ENCODE results near the gene SSH2.
"Not testable (repeated sequence)": the region's sequence is repeated elsewhere in the genome, so short reads cannot be mapped to it uniquely, and the experiment has no call there.

Gene SSH2, protein sequence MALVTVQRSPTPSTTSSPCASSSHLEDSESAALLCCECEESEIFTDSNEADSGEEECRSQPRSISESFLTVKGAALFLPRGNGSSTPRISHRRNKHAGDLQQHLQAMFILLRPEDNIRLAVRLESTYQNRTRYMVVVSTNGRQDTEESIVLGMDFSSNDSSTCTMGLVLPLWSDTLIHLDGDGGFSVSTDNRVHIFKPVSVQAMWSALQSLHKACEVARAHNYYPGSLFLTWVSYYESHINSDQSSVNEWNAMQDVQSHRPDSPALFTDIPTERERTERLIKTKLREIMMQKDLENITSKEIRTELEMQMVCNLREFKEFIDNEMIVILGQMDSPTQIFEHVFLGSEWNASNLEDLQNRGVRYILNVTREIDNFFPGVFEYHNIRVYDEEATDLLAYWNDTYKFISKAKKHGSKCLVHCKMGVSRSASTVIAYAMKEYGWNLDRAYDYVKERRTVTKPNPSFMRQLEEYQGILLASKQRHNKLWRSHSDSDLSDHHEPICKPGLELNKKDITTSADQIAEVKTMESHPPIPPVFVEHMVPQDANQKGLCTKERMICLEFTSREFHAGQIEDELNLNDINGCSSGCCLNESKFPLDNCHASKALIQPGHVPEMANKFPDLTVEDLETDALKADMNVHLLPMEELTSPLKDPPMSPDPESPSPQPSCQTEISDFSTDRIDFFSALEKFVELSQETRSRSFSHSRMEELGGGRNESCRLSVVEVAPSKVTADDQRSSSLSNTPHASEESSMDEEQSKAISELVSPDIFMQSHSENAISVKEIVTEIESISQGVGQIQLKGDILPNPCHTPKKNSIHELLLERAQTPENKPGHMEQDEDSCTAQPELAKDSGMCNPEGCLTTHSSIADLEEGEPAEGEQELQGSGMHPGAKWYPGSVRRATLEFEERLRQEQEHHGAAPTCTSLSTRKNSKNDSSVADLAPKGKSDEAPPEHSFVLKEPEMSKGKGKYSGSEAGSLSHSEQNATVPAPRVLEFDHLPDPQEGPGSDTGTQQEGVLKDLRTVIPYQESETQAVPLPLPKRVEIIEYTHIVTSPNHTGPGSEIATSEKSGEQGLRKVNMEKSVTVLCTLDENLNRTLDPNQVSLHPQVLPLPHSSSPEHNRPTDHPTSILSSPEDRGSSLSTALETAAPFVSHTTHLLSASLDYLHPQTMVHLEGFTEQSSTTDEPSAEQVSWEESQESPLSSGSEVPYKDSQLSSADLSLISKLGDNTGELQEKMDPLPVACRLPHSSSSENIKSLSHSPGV (N-terminal part only)
- long read RNA-seq, donor 1, partial matches to known transcripts: 0 of 3 reads
- long read RNA-seq, donor 1, other reads (novel, unspliced or antisense): 0 of 3 reads
- long read RNA-seq, donor 2, partial matches to known transcripts: 0 of 2 reads
- long read RNA-seq, donor 2, other reads (novel, unspliced or antisense): 0 of 2 reads
- long read RNA-seq, donor 3, transcript SSH2-211 (2 exons, 570 nt): major isoform, 6 of 6 reads
- long read RNA-seq, donor 3, partial matches to known transcripts: 0 of 6 reads
- long read RNA-seq, donor 3, other reads (novel, unspliced or antisense): 0 of 6 reads
- long read RNA-seq, donor 4, partial matches to known transcripts: 0 of 2 reads
- long read RNA-seq, donor 4, other reads (novel, unspliced or antisense): 0 of 2 reads
- long read RNA-seq, donor 5, full-length matches to known transcripts: 5 of 5 reads
- long read RNA-seq, donor 5, partial matches to known transcripts: 0 of 5 reads
- long read RNA-seq, donor 5, other reads (novel, unspliced or antisense): 0 of 5 reads
- long read RNA-seq, donor 6, partial matches to known transcripts: 0 of 4 reads
- long read RNA-seq, donor 6, other reads (novel, unspliced or antisense): 0 of 4 reads
- long read RNA-seq, donor 7: 0 reads
- long read RNA-seq, donor 8, transcript SSH2-211 (2 exons, 570 nt): major isoform, 7 of 7 reads
- long read RNA-seq, donor 8, partial matches to known transcripts: 0 of 7 reads
- long read RNA-seq, donor 8, other reads (novel, unspliced or antisense): 0 of 7 reads

DNA sequence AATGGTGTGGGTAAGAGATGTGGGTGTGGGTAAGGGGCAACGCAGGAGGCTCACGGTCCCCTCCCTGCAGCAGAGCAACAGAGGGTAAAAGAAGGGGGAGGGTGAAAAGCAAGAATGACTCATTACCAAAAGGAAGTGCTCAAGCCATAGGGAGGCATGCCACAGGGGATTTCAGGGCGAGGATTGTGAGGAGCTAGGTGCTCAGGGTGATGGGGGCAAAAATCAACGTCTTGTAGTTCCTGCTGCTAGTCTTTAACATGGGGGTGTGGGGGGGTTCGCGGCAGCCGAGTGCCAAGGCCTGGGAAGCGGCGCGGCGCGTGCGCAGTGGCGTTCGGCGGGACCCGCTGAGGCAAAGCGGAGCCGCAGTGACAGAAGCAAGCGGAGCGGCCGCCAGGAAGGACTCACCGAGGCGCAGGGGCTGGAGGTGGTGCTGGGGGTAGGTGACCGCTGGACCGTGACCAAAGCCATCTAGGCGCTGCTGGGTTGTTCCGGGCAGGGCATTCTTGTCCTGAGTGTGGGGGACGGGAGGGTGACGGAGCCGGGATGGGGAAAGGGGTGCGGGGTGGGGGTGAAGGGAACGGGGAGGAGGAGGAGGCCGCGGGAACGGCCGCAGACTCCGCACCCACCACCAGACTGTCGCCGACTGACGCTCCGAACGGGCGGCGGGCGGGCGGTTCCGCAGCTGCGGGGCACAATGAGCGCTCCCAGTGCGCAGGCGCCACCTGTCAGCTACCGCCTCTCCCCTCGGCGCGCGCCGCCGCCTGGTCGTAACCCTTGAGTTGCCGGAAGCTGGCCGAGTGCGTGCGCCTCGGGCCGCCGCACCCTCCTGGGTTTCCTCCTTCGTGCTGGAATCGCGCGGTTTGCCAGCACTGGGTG is at the start of gene SSH2:
Gene SSH2, minus strand, starts transcription at position 696 of the 876 bp plus-strand sequence. Its CDS starts 228 bp downstream, at position 468.
- peak; percentile 84 for DNase-seq

DNA sequence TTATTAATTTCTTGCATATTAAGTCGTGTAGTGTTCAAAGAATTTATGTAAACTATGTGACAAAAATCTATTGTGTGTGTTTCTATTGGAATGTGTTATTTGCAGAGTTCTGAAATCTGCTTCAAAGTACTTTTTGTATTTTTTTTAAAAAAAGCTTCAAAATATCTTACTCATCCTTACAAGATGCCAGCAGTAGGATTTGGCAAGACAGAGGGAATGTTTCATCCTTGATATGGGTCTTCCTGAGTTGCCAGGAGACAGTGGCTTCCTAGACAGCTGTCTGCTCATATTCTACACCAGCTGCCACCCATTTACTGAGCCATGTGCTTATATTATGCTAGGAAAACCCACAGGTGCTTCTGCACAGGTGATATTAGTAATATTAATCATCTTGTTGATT is 47.8 kb upstream of the SSH2 start:
- DNase-seq: no peak

DNA sequence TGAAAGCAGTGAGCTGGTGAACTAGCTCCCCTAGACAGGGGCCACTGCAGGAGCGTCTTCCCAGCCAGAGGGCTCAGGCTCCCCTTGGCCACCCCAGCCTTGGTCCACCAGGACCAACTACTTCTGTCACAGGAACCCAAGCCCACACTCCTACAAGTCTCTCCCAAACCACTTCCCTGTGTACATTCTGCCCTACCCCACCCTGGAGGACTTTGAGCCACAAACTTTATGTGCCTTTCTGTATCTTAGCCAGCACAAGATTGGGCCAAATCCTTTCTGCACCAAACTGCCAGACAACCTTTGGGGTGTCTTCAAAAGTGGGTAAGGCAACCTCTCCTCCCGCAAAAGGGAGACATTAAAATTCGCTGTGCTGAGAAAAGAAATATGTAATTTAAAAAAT is 43.0 kb upstream of the SSH2 start:
- no peak for DNase-seq

DNA sequence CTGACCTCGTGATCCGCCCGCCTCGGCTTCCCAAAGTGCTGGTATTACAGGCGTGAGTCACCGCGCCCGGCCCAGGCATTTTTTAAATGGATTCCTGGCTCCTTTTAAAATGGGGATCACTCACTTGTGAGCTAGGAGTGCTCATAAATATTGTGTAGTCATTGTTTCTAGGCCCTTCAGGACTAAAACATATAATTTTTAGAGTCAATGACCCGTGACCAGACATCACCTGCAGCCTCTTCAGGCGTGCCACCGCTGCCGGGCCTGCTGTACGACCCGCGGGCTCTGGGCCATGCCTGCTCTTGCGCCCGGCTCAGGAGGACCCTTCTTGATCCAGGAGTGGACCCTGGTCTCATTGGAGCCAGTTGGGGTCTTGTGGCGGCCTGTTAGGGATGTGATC is 42.2 kb upstream of the SSH2 start:
- no peak for DNase-seq

DNA sequence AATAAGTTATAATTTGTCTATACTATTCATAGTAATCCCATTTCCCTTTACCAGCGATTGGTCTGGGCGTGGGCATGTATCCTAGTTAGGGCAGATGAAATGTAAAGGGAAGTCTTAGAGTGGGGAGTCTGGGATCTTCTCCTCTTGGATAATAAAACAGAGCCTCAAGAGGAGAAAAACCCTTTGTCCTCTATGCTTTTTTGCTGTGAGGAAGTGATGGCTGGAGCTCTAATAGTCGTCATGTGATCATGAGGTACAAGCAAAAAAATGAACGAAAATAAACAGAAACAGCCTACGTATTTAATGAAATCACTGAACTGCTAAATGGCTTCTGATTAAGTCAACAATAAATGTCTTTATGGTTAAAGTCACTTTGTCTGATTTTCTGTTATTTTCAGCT is 38.2 kb upstream of the SSH2 start:
- no peak for DNase-seq

DNA sequence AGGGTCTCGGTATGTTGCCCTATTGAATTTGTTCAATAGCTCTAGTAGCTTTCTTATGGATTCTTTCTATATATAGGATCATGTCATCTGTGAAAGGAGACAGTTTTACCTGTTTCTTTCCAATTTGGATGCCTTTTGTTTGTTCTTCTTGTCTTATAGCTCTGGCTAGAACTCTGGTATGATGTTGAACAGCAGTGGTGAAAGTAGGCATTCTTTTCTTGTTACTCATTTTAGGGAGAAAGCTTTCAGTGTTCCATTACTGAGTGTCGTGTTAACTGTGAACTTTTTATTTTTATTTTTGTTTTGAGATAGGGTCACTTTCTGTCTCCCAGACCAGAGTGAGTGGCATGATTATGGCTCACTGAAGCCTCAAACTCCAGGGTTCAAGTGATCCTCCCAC is 32.6 kb upstream of the SSH2 start:
- no peak for DNase-seq

DNA sequence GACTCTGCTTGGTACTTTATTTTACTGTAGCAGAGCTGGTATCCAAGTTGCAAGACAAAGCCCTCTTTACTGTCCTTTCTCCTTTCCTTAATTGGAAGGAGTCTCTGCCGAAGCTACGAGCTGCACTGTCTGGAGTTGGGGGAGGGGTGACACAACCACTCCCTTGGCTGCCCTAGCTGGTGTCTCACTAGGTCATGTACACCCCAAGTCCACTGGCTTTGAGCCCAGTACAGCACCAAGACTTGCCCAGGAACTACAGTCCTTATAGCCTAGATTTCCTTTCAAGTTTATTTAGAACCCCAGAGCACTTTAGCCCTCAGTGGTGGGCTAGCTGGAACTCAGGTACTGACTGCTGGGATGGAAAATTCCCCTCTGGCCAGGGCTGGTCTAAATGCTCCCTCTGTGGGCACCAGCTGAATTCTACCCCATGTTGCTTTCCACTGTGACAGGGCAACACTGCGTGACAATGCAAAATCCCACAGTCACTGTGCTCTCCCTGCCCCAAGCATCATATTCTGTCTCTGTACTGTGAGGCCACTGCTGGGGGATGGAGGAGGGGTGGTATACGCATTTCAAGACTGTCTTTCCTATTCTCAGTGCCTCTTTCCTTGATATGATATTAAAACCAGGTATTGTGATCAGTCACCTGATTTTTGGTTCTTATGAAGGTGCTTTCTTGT is 29.8 kb upstream of the SSH2 start:
- DNase-seq: no peak

DNA sequence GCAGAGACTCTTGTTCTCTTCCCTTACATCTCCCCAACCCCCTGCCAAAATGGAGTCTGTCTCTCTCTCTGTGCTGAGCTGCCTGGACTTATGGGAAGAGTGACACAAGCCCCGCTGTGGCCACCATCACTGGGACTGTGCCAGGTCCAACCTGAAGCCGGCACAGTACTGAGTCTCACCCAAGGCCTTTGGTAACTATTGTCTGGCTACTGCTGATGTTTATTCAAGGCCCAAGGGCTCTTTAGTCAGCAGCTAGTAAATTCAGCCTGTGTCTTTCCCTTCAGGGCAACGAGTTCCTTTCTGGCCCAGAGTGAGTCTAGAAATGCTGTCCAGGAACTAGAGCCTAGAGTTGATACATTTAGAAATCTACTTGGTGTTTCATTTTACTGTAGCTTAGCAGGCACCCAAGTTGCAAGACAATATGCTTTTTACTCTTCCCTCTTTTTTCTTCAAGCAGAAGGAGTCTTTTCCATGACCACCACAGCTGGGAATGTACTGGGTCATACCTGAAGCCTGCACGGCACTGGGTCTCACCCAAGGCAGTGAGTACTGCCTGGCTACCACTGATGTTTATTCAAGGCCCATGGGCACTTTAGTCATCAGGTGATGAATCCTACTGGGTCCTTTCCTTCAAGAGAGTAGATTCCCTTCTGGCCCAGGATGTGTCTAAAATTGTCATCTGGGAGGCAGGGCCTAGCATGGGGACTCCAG is 29.1 kb upstream of the SSH2 start:
- no peak for DNase-seq

DNA sequence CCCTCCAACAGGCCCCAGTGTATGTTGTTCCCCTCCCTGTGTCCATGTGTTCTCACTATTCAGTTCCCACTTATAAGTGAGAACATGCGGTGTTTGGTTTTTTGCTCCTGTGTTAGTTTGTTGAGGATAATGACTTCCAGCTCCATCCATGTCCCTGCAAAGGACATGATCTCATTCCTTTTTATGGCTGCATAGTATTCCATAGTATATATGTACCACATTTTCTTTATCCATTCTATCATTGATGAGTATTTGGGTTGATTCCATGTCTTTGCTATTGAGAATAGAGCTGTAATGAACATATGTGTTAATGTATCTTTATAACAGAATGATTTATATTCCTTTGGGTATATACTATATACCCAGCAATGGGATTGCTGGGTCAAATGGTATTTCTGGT is 27.5 kb upstream of the SSH2 start:
- not testable (repeated sequence) for DNase-seq

DNA sequence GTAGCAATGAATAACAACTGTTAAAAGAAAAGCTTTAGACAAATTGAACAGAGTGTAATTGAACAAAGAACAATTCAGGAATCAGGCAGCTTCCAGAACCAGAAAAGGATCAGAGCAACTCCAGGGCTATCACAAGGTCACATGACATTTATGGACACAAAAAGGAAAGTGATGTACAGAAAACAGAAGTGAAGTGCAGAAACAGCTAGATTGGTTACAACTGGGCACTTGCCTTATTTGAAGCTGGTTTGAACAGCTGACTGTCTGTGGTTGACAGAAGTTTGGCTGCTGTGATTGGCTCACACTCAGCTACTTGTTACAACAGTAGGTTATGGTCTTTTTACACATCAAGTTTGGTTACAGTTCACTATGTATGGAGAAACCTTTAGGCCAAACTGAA is 26.2 kb upstream of the SSH2 start:
- no peak for DNase-seq

DNA sequence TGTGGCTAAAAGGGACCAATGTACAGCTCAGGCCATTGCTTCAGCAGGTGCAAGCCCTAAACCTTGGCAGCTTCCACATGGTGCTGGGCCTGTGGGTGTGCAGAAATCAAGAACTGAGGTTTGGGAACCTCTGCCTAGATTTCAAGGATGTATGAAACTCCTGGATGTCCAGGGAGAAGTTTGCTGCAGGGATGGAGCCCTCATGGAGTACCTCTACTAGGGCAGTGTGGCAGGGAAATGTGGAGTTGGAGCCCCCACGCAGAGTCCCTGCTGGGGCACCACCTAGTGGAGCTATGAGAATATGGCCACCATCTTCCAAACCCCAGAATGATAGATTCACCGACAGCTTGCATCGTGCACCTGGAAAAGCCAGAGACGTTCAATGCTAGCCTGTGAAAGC is 24.4 kb upstream of the SSH2 start:
- no peak for DNase-seq

DNA sequence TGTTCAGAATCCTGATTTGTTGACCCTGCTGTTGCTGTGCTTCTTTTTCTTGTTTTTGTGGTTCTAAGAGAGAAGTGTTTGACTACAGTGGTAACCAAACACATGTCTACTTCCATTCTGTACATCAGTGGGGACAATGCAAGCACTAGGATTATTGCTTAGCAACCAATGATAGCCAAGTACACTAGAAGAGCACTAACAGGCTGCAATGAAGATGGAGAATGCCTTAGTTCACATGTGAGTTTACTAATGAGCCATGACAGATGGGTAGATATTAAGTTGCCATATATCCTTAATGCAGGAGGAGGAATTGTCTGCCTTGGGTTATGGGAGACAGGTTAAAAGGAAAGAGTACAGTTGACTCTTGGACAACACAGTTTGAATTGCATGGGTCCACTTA is 19.7 kb upstream of the SSH2 start:
- DNase-seq: no peak

DNA sequence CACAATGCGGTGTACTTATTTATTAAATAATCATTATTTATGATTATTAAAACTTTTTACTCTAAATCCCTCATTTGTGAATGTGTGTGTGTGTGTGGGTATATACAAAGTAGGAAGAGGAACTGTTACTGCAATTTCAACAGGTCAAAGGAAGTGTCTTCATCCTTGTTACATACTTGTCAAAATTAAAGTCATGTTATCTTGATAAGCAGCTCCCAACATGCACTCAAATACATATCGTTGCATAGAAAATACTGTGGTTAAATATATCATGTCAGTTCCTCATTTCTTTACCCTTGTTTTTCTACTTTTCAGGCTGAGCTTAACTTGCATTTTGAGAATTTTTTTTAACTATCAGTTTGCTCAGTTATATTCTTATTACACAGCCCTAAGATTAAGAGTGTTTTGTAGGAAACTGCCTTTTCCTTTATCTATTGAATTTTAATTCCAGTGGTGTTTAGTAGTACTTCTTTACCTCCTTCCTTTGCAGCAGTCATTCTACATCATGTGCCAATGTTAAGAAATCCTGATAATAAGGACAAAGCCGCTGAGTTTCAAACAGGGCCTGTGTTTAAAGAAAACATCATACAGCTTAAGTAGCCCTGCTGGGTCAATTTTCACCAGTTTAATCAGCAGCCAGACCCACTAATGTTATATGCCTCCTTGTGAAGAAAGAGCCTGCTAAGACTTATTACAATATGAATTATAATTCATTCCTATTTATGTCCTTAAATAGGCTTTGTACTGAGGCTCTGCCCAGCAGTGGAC is 18.6 kb upstream of the SSH2 start:
- DNase-seq: no peak

DNA sequence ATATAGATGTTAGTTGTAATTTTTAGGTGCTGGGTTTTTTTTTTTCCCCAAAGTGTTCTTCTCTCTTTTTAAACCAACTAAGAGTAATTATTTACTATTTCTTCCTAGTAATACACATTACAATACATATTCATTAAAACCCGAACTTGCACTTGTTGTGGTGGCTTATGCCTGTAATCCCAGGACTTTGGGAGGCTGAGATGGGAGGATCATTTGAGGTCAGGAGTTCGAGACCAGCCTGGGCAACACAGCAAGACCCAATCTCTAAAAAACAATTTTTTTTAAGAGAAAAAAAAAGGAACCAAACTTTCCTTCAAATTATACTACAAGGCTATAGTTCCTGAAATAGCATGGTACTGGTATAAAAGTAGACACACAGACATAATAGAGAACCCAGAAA is 15.3 kb upstream of the SSH2 start:
- DNase-seq: no peak

DNA sequence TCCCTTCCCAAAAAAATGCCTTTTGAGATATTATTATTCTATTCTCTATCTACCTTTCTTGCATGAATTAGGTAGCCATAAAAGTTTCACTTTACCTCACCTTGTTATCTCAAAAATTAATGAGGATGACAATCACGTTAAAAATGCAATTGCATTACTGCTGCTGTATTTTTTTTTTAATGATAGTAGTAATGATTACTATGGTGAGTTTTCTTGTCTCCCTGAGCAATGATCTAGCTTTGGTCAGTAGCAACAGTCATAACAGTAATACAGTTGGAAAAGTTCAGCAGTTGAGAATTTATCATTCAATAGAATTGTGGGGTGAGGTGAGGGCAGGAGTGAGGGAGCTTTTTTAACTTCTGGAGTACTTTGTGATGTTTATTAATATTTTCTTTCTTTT is 11.3 kb upstream of the SSH2 start, which contains the start of gene EFCAB5:
Gene EFCAB5, plus strand, starts transcription at position 301 of the 400 bp plus-strand sequence. CDS start 163 bp downstream, outside the sequence.
- no peak for DNase-seq

DNA sequence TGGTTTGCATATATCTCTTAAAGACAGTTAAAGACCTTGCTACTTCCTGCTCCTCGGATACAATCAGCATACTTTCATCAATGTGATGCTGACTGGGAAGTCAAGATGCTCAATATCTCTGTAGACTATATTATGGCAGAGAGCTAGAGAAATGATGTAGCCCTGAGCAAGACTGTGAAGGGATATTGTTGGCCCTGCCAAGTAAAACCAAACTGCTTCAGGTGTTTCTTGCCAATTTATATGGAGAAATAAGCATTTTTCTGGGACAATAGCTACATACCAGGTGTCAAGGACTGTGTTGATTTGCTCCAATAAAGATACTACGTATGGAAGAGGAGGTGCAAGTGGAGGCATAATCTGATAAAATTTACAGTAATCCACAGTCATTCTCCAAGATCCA is 6.7 kb upstream of the SSH2 start:
- DNase-seq: no peak

DNA sequence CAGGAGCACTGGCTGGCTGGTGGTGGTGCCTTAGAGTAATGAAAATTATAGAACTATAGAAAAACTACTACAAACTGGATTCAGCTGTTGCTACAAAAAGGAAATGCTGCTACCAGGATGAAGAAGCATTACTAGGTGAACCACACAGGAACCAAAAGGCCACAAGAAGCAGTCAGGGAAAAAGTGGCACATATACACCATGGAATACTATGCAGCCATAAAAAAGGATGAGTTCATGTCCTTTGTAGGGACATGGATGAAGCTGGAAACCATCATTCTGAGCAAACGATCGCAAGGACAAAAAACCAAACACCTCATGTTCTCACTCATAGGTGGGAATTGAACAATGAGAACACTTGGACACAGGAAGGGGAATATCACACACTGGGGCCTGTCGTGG is 5.9 kb upstream of the SSH2 start:
- not testable (repeated sequence) for DNase-seq

DNA sequence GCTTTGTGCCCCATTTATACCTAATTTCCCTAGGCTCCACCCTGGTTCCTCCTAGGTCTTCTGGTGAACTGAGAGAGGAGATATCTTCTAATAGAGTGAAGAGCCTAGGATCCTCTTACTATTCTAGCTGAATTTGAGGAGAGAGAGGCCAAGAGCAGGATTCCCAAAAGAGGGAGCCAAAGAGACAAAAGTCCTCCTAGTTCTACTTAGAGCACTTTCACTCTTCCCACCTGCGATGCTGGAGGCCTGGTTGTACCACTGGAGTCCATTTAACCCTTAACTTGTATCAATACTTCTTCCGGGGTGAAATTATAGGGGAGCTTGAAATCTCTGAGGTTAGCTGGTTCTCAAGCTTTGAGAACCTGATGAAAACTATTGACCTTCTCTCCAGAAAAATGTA is 3.4 kb upstream of the SSH2 start:
- DNase-seq: no peak
